Suppressor macrophage treated with lipopolysaccharide for 1 hour (primary cell): ENCODE data around the gene MET.
"Not testable (repeated sequence)": the region's sequence is repeated elsewhere in the genome, so short reads cannot be mapped to it uniquely, and the experiment has no call there.

Experiments
- DNase-seq, 3 donors: peaks; one replicate each; pipeline ENCODE4 v3.0.0-alpha.2; 2020 to 2022

Gene MET

DNA sequence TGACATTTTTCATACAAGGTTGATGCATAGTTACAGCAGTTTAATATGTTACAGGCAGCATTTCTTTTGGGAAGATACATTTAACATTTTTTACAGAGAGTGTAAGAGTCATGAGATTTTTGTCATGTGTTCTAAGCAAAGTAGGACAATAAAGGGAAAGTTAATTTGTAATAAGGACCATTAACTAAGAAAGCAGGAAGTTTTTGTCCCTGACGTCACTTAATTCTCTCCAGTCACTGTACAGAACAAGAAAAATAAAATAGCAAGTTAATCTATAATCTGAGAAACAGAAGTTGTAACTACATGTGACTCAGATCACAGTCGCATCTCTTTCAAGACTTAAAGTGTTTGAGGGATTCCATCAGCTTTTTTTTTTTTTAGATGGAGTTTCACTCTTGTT, 140.9 kb downstream of the MET start:
- DNase-seq, result peak; percentile 25 to 60 (median 56)

DNA sequence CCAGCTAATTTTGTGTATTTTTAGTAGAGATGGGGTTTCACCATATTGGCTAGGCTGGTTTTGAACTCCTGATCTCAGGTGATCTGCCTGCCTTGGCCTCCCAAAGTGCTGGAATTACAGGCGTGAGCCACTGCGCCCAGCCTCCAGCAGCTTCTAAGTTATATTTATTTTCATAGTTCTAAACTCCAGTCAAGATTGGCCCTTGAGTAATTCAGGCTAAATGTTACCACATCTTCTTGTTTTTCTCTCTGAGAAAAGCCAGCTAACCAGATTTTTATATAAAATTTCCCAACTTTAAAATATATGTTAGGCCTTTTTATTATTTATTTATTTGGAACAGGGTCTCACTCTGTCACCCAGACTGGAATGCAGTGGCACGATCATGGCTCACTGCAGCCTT, 141.4 kb downstream of the MET start:
- not testable (repeated sequence) for DNase-seq

DNA sequence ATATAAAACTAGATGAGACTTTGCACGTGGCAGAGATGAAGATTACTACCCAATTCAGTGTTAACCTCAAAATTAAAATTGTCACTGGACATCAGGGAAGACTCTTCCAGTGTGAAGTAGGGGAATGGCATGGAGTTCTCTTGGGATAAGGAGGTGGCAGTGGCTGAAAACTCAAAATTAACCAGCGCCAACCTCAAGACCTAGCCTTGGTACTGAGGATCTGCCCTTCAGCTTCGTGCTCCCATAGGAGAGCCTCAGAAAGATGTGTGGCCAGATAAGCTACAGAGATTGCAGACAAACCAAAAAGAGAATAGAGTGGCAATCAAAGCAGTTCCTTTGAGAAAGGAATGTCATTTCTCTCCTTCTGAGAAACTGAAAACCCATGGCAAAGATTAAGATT, 143.0 kb downstream of the MET start:
- no peak for DNase-seq

DNA sequence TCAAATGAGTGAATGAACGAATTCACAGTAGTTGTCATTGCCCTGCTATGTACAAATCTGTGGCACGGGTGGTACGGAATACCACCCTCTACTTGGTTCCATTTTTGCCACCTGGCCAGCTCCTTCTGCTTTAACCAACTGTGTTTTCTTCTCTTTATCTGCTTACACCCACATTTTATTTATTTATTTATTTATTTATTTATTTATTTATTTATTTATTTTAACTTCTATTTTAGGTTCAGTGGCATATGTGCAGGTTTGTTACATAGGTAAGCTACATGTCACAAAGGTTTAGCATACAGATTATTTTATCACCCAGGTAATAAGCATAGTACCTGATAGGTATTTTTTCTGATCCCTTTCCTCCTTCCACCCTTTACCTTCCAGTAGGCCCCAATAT, 148.2 kb downstream of the MET start:
- no peak for DNase-seq

DNA sequence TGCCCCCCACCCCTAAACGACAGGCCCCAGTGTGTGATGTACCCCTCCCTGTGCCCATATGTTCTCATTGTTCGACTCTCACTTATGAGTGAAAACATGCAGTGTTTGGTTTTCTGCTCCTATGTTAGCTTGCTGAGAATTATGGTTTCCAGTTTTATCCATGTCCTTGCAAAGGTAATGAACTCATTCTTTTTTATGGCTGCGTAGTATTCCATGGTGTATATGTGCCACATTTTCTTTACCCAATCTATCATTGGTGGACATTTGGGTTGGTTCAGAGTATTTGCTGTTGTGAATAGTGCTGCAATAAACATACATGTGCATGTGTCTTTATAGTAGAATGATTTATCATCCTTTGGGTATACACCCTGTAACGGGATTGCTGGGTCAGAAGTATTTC, 149.7 kb downstream of the MET start:
- not testable (repeated sequence) for DNase-seq

DNA sequence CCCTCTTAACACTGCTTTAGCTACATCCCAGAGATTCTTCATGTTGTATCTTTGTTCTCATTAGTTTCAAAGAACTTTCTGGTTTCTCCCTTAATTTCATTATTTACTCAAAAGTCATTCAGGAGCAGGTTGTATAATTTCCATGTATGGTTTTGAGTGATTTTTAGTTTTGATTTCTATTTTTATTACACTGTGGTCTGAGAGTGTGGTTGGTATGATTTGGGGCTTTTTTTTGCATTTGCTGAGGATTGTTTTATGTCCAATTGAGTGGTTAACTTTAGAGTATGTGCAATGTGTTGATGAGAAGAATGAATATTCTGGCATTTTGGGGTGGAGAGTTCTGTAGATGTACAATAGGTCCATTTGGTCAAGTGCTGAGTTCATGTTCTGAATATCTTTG, 152.5 kb downstream of the MET start:
- no peak for DNase-seq

DNA sequence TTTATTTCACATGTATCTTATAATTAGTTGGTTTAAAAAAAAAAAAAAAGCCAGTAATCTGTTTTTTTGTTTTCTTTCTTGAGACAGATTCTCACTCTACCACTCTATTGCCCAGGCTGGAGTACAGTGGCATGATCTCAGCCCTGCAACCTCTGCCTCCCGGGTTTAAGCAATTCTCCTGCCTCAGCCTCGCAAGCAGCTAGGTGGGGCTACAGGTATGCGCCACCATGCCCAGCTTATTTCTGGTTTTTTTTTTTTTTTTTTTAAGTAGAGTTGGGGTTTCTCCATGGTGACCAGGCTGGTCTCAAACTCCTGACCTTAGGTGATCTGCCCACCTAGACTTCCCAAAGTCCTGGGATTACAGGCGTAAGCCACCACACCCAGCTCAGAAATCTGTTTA, 156.3 kb downstream of the MET start:
- DNase-seq, result no peak

DNA sequence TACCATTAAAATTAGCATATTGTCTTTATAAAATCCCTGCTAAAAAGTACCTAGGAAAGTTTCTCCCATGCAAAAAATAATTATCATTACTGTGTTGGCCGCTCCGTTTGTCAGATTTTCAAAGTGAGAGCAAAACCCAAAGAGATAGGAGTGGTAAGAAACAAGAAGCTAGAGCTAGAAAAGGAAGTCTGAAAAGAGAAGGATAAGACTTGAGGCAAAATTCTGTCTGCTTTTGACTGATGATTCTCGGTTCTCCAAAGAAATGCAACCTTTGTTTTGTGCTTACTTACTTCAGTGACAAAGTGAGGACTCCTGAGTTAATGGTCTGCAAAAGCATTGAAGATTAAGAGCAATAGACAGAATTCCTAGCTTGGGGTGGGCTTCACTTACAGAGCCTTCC, 157.0 kb downstream of the MET start:
- DNase-seq, result no peak

DNA sequence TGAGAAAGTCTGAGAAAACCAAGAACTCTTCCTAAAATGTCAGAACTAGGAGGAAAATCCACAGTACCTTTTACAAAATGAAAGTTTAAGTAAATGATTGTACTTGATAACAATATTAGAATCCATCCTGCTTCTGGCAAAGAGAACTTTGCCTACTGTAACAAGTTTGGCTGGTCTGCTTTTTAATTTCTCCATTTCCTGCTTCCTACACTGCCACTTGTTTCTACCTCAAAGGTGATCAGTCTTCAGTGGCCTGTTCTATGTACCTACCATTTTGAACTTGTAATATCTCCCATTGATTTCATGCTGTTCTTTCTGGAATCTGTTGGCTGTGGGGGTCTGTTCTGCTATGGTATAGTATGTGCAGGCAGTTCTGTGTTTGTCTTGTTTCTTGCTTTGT, 157.5 kb downstream of the MET start:
- no peak for DNase-seq

DNA sequence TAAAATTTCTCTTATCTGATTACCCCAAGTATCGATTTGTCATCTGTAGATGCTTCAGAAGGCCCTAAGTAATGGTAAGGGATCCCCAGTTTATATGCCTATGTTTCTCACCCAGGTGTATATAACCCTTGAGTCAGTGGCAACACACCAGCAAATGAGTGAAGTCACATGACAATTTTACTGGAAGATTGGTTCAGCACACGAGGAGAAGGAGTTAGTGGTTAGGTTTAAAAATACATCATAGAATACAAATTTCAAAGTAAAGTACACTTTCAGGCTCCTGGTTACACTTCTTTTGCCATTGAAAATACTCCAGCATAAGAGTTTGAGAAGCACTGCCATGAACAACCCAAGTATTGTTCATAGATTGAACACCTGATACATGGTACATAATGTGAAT, 160.7 kb downstream of the MET start:
- DNase-seq, result no peak

DNA sequence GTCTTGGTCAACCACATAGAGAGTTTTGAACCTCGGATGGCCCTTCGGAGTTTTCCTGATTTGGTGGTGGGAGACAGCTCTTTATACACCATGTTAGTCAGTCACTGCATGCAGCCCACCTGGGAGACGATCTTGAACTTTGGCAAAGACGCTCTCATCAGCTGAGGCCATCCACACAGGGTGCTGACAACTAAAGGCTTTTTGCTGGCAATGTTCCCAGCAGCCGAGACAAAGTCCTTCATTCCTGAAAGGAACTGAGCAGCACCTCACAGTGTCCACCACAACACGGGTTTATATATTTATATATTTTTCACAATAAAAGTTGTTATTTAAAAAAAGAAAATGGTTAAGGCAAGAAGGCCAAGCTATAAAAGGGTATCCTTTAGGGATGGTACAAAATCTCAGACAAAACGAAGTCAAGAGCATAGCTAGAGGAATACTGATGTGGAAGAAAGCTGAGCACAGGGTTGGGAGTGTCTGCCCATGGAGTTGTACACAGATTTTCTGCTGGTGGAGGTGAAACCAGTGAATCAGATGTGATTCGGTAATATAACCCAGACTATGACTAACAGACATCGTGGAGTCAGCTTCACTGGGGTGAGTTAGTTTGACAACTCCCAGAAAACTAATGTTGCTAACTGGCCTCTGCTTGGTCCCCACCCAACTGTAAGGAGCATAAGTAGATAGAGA, 163.0 kb downstream of the MET start:
- DNase-seq, result peak in 1 of 3 donors; percentile 21

DNA sequence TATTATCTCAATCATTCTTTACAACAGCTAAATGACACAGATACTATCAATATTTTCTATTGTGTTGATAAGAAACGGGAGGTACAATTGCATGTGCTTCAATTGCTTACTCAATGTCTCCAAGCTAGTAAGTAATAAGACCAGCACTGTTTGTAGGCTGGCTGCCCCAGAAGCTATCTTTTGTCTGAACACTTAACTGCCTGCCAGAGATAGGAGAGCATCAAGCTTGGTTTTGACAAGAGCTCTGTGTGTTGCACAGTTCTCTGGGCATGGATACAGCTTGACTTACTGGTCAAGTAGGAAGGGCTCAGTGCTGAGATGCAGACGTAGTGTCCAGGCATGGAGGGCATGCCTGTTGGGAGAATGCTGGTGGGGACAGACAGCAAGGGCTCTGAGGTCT, 164.1 kb downstream of the MET start:
- no peak for DNase-seq

DNA sequence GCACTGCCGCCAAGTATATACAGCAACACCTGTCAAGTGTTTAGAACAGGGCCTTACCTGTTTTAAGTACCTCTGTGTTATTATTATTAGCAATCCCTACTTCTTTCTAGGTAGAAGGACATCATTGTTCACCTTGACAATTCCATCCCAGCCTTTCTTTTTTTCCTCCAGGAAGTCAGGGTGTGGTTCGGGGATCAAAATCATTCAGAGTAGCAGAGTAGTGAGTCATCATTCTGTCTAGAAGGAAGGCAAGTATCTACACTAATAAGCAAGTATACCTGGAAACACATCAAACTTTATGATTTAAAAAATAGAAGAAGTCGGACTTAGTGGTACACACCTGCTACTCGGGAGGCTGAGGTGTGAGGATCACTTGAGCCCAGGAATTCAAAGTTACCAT, 164.9 kb downstream of the MET start:
- DNase-seq, result no peak

DNA sequence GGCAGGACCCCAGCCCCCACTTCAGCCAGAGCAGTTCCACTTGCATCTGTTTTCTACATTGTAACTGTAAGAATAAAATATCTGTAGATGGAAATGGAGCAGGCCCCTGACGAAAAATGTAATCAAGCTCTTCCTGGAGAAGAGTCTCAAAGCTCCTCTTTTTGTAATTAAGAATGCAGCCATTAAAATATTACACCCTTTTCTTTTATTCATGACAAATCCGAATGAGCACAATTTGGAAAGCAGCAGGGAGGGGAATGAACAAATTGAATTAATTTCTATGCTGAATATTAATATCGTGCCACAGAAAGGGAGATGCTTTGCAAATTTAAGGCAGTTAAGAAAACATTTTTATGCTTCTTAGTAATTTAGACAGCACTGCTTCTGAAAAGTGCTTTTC, 165.6 kb downstream of the MET start:
- no peak for DNase-seq

DNA sequence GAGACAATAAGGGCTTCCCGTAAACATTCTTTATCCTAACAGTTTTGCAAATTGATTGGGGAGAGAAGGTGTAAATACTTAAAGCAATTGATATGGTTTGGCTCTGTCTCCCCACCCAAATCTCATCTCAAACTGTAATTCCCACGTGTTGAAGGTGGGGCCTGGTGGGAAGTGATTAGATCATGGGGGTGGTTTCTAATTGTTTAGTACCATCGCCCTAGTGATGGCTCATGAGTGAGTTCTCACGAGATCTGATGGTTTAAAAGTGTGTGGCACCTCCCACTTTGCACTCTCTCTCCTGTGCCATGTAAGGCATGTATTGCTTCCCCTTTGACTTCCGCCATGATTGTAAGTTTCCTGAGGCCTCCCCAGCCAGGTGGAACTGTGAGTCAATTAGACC, 168.3 kb downstream of the MET start:
- no peak for DNase-seq

DNA sequence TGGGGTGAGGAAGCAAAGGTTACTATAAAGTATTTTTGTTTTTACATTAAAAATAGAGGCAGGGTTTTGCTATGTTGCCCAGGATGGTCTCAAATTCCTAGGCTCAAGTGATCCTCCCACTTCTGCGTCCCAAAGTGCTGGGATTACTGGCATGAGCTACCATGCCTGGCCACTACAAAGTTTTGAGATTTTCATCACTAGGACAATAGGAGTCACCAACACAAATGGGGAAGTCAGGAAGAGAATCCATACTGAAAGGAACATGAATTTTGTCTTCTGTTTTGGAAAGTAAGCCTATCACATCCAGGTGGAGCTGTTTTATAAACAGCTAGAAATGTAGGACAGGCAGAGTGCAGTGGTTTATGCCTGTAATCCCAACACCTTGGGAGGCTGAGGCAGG, 170.4 kb downstream of the MET start:
- DNase-seq, result peak; percentile 38 to 61 (median 58)

DNA sequence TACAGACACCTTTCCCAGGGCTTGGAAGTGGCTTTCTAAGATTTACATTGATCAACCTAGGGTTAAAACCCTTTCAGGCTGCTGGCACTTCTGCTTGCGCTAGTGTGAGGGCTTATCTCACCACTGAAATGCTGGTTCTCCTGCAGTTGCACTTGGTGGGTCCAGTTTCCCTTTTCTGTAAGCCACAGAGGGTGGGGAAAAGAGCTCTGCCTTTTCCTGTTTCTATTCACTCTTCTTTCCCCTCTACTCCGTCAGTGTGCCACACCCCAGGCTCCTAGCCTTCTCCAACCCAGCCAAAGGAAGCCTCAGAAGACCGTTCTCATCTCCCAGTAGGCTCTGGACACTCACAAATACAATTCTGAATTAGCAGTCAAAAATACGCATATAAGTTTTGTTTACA, 171.4 kb downstream of the MET start:
- DNase-seq, result peak; percentile 86 to 93 (median 87)
